IPS-20b (cell line): ENCODE measurements around the gene HTT.

Experiments
- H3K27ac ChIP-seq: one replicate; pipeline ENCODE4 v1.5.1; 2013; ENCODE audit warnings: low read length
- H3K27me3 ChIP-seq: 2 replicates; pipeline ENCODE4 v1.6.1; 2013; ENCODE audit warnings: mild to moderate bottlenecking, low read length, inconsistent platforms; ENCODE audit not compliant: insufficient read depth
- H3K36me3 ChIP-seq: 2 replicates; pipeline ENCODE4 v1.6.1; 2013; ENCODE audit warnings: low read depth, mild to moderate bottlenecking, inconsistent platforms, low read length, moderate library complexity; ENCODE audit not compliant: insufficient read depth
- H3K4me1 ChIP-seq: 2 replicates; pipeline ENCODE4 v1.6.1; 2013; ENCODE audit warnings: mild to moderate bottlenecking, control low read depth, inconsistent platforms, low read length, moderate library complexity; ENCODE audit not compliant: insufficient read depth
- H3K4me3 ChIP-seq: 2 replicates; pipeline ENCODE4 v1.5.1; 2013; ENCODE audit warnings: mild to moderate bottlenecking, low read length, inconsistent platforms
- H3K9ac ChIP-seq: 2 replicates; pipeline ENCODE4 v1.6.1; 2013; ENCODE audit warnings: low read depth, mild to moderate bottlenecking, inconsistent platforms, low read length, moderate library complexity
- H3K9me3 ChIP-seq: 2 replicates; pipeline ENCODE4 v1.6.1; 2013; ENCODE audit warnings: mild to moderate bottlenecking, low read depth, low read length, inconsistent platforms; ENCODE audit not compliant: insufficient read depth

HTT gene

GRCh38 chr4:3285558-3286334, 211.3 kb downstream of the HTT start:
- Histone ChIP-seq H3K27me3 (peaks cover 12% of the 10 kb centered on the region), H3K27ac (no peak overlapping the region)

GRCh38 chr4:3286335-3287175, 212.1 kb downstream of the HTT start:
- Histone ChIP-seq H3K4me1 (no peaks in the 10 kb centered on the region), H3K9ac (no peak overlapping the region), H3K9me3 (no peaks in the 10 kb centered on the region), H3K27me3 (peaks cover 21% of the 10 kb centered on the region), H3K36me3 (no peaks in the 10 kb centered on the region), H3K27ac (no peak overlapping the region), H3K4me3 (no peak overlapping the region)

More at GRCh38 chr4:3285558-3286334, 211.3 kb downstream of the HTT start:
- Histone ChIP-seq H3K36me3 (no peaks in the 10 kb centered on the region), H3K4me3 (no peak overlapping the region), H3K9ac (no peak overlapping the region), H3K4me1 (no peaks in the 10 kb centered on the region), H3K9me3 (no peaks in the 10 kb centered on the region)

GRCh38 chr4:3287271-3287971, 212.9 kb downstream of the HTT start:
- Histone ChIP-seq H3K27me3 (peaks cover 25% of the 10 kb centered on the region), H3K27ac (no peak overlapping the region), H3K36me3 (no peaks in the 10 kb centered on the region), H3K4me1 (no peaks in the 10 kb centered on the region), H3K9ac (no peak overlapping the region), H3K9me3 (no peaks in the 10 kb centered on the region), H3K4me3 (no peak overlapping the region)

GRCh38 chr4:3287972-3288570, 213.6 kb downstream of the HTT start:
- Histone ChIP-seq H3K27me3 (peaks cover 25% of the 10 kb centered on the region), H3K9ac (no peak overlapping the region), H3K27ac (no peak overlapping the region), H3K4me3 (no peak overlapping the region), H3K9me3 (no peaks in the 10 kb centered on the region), H3K36me3 (no peaks in the 10 kb centered on the region), H3K4me1 (no peaks in the 10 kb centered on the region)

- H3K9me3 ChIP-seq, result no peaks in the 10 kb centered on the region
- H3K36me3 ChIP-seq, result no peaks in the 10 kb centered on the region
- H3K4me1 ChIP-seq, result 0 out of 2 replicates have a peak, but pooled peaks cover under 1% of the 10 kb centered on the region
- no peak overlapping the region for H3K27ac ChIP-seq
- H3K27me3 ChIP-seq, result peaks cover 27% of the 10 kb centered on the region
- no peak overlapping the region for H3K4me3 ChIP-seq
- no peak overlapping the region for H3K9ac ChIP-seq
Observed at GRCh38 chr4:3288571-3289094, 214.2 kb downstream of the HTT start.

- Histone ChIP-seq H3K27me3 (peaks cover 29% of the 10 kb centered on the region), H3K4me1 (0 out of 2 replicates have a peak, but pooled peaks cover 3% of the 10 kb centered on the region), H3K36me3 (no peaks in the 10 kb centered on the region), H3K9me3 (no peaks in the 10 kb centered on the region), H3K27ac (no peak overlapping the region), H3K9ac (no peak overlapping the region), H3K4me3 (no peak overlapping the region)
Observed at GRCh38 chr4:3290476-3290875, 216.0 kb downstream of the HTT start.

GRCh38 chr4:3290889-3291321, 216.4 kb downstream of the HTT start:
- no peaks in the 10 kb centered on the region for H3K36me3 ChIP-seq
- no peaks in the 10 kb centered on the region for H3K9me3 ChIP-seq
- H3K27ac ChIP-seq, result no peak overlapping the region
- H3K27me3 ChIP-seq, result peaks cover 29% of the 10 kb centered on the region
- no peak overlapping the region for H3K9ac ChIP-seq
- H3K4me1 ChIP-seq, result 0 out of 2 replicates have a peak, but pooled peaks cover 3% of the 10 kb centered on the region
- no peak overlapping the region for H3K4me3 ChIP-seq

- Histone ChIP-seq H3K9me3 (no peaks in the 10 kb centered on the region), H3K27ac (no peak overlapping the region), H3K27me3 (peaks cover 29% of the 10 kb centered on the region), H3K4me3 (peak overlapping the region; percentile 80), H3K36me3 (no peaks in the 10 kb centered on the region), H3K4me1 (0 out of 2 replicates have a peak, but pooled peaks cover 3% of the 10 kb centered on the region), H3K9ac (peak overlapping the region; percentile 45; the same call in 1 of the 2 replicates)
Observed at GRCh38 chr4:3291411-3291968, 217.0 kb downstream of the HTT start.

- Histone ChIP-seq H3K4me1 (0 out of 2 replicates have a peak, but pooled peaks cover 3% of the 10 kb centered on the region), H3K9ac (peak overlapping the region; percentile 45; the same call in 1 of the 2 replicates), H3K4me3 (peak overlapping the region; percentile 80), H3K27ac (no peak overlapping the region), H3K27me3 (peaks cover 29% of the 10 kb centered on the region), H3K9me3 (no peaks in the 10 kb centered on the region), H3K36me3 (no peaks in the 10 kb centered on the region)
Observed at GRCh38 chr4:3291969-3292570, 217.6 kb downstream of the HTT start.

GRCh38 chr4:3292571-3293400, 218.3 kb downstream of the HTT start, which contains the start of gene RGS12:
TSS of gene RGS12 (plus strand) at chr4:3293021. CDS start at chr4:3316171, 23,150 bp downstream.
- Histone ChIP-seq H3K4me3 (peak within 1 kb of the TSS; percentile 83), H3K9me3 (no peaks in the 10 kb centered on the region), H3K36me3 (no peaks in the 10 kb centered on the region), H3K4me1 (0 out of 2 replicates have a peak, but pooled peaks cover 3% of the 10 kb centered on the region), H3K9ac (peak within 1 kb of the TSS; percentile 88), H3K27ac (no peak within 1 kb of the TSS), H3K27me3 (peaks cover 29% of the 10 kb centered on the region)
